ENCODE results near the gene RARG. TPM values are rescaled to one million over a fixed set of nuclear protein-coding genes. Genes with fewer than 3 reads are reported as not detected.

RARG gene
- total RNA-seq, 1 experiment from 2014 or later, result 62.0 TPM

- Histone ChIP-seq H3F3A (ENCODE audit: low read length, unreplicated experiment) (no peaks in the 10 kb centered on the region), H3K9me3 (ENCODE audit: low read length) (no peaks in the 10 kb centered on the region), H3K27me3 (ENCODE audit: low read length) (no peaks in the 10 kb centered on the region), H3K9ac (ENCODE audit: low read length) (no peak overlapping the region), H3K9me2 (replicated peaks; ENCODE audit: low read length) (no peaks in the 10 kb centered on the region), H3K79me2 (ENCODE audit: low read length) (no peaks in the 10 kb centered on the region), H3K4me2 (ENCODE audit: low read length) (no peak overlapping the region), H2AFZ (ENCODE audit: low read length) (no peak overlapping the region), H4K20me1 (ENCODE audit: low read length) (no peaks in the 10 kb centered on the region), H3K4me1 (ENCODE audit: insufficient read depth, low read length) (0 out of 2 replicates have a peak, but pooled peaks cover under 1% of the 10 kb centered on the region), H3K36me3 (ENCODE audit: low read depth, low read length) (no peaks in the 10 kb centered on the region), H3K4me3 (ENCODE audit: low read length) (no peak overlapping the region), H3K27ac (ENCODE audit: low read length) (no peak overlapping the region)
- intact Hi-C loops (cut with micrococcal nuclease), result no loop called here
- DNase-seq, result no peak
- no peak for ATAC-seq
- CTCF ChIA-PET, result no interaction called here
- POLR2A ChIA-PET (ENCODE audit: unreplicated experiment), result no interaction called here
- BruUV-seq (replicated peaks), result no TSS peak
- TF ChIP-seq EZH2phosphoT487 (IDR thresholded peaks at IDR 0.05; ENCODE audit: borderline replicate concordance, low read length) (no peak), CTCF (conservative IDR thresholded peaks at IDR 0.05; ENCODE audit: low read depth, low read length) (no peak), EZH2 (IDR thresholded peaks at IDR 0.05; ENCODE audit: low read length, unreplicated experiment) (no peak)
Measured at GRCh38 chr12:53161119-53161911, 70.7 kb downstream of the RARG start.

- ATAC-seq (no peak), DNase-seq (no peak)
- Histone ChIP-seq H3K27me3 (ENCODE audit: low read length) (no peaks in the 10 kb centered on the region), H3K9ac (ENCODE audit: low read length) (no peak overlapping the region), H3F3A (ENCODE audit: low read length, unreplicated experiment) (no peaks in the 10 kb centered on the region), H2AFZ (ENCODE audit: low read length) (no peak overlapping the region), H3K79me2 (ENCODE audit: low read length) (no peaks in the 10 kb centered on the region), H4K20me1 (ENCODE audit: low read length) (no peaks in the 10 kb centered on the region), H3K4me1 (ENCODE audit: insufficient read depth, low read length) (no peaks in the 10 kb centered on the region), H3K9me3 (ENCODE audit: low read length) (no peaks in the 10 kb centered on the region), H3K4me2 (ENCODE audit: low read length) (no peak overlapping the region), H3K27ac (ENCODE audit: low read length) (no peak overlapping the region), H3K4me3 (ENCODE audit: low read length) (no peak overlapping the region), H3K36me3 (ENCODE audit: low read depth, low read length) (no peaks in the 10 kb centered on the region), H3K9me2 (replicated peaks; ENCODE audit: low read length) (no peaks in the 10 kb centered on the region)
- CTCF ChIA-PET, result interaction anchor here (0.6 kb wide), 1 partner anchor 163 kb away, joined by 3 read pairs; no protein-coding TSS in a partner anchor
- TF ChIP-seq CTCF (conservative IDR thresholded peaks at IDR 0.05; ENCODE audit: low read depth, low read length) (no peak), EZH2 (IDR thresholded peaks at IDR 0.05; ENCODE audit: low read length, unreplicated experiment) (no peak), EZH2phosphoT487 (IDR thresholded peaks at IDR 0.05; ENCODE audit: borderline replicate concordance, low read length) (no peak)
- intact Hi-C loops (cut with micrococcal nuclease), result no loop called here
- POLR2A ChIA-PET (ENCODE audit: unreplicated experiment), result no interaction called here
- no TSS peak for BruUV-seq (replicated peaks)
Measured at GRCh38 chr12:53160673-53161072, 71.3 kb downstream of the RARG start.

Other genes with a start within 250 kb of the RARG start
- 424 and 434 TPM in 2 replicates for gene EIF4B, start 225.8 kb downstream of the RARG start, total RNA-seq (2014; rRNA removed)
- gene TNS2, start 182.1 kb downstream of the RARG start, total RNA-seq (2014; rRNA removed), result 13.1 and 30.3 TPM in 2 replicates
- gene SPRYD3, start 152.8 kb downstream of the RARG start, total RNA-seq (2014; rRNA removed), result 18.5 and 24.1 TPM in 2 replicates
- gene IGFBP6, start 134.5 kb downstream of the RARG start, total RNA-seq (2014; rRNA removed), result 256 and 299 TPM in 2 replicates
- 0.07 and 0.86 TPM in 2 replicates for gene SOAT2, start 128.7 kb downstream of the RARG start, total RNA-seq (2014; rRNA removed)
- gene ZNF740, start 51.5 kb downstream of the RARG start, total RNA-seq (2014; rRNA removed), result 12.3 and 12.8 TPM in 2 replicates
- 21.5 and 23.8 TPM in 2 replicates for gene CSAD, start 51.3 kb downstream of the RARG start, total RNA-seq (2014; rRNA removed)
- 1.9 and 3.4 TPM in 2 replicates for gene ITGB7, start 25.0 kb downstream of the RARG start, total RNA-seq (2014; rRNA removed)
- 31.6 and 37.3 TPM in 2 replicates for gene ESPL1, start 36.1 kb upstream of the RARG start, total RNA-seq (2014; rRNA removed)
- gene PFDN5, start 63.3 kb upstream of the RARG start, total RNA-seq (2014; rRNA removed), result 476 and 519 TPM in 2 replicates
- gene MYG1, start 67.5 kb upstream of the RARG start, total RNA-seq (2014; rRNA removed), result 81.0 and 89.9 TPM in 2 replicates
- gene AAAS, start 89.4 kb upstream of the RARG start, total RNA-seq (2014; rRNA removed), result 53.5 and 55.8 TPM in 2 replicates
- not detected in 2 replicates for gene SP7, start 104.1 kb upstream of the RARG start, total RNA-seq (2014; rRNA removed)
- gene SP1, start 148.0 kb upstream of the RARG start, total RNA-seq (2014; rRNA removed), result 49.7 and 57.6 TPM in 2 replicates
- 0.29 TPM in 1 of 2 replicates, not detected in the other for gene AMHR2, start 191.6 kb upstream of the RARG start, total RNA-seq (2014; rRNA removed)
- gene PRR13, start 209.5 kb upstream of the RARG start, total RNA-seq (2014; rRNA removed), result 54.2 and 60.9 TPM in 2 replicates
- gene PCBP2, start 219.9 kb upstream of the RARG start, total RNA-seq (2014; rRNA removed), result 204 and 306 TPM in 2 replicates

Data from PC-3 (cell line).